Ectodermal cell (in vitro differentiated cells): ENCODE results near the gene PGBD5.

Source experiments
- H3K27ac ChIP-seq: 2 replicates; pipeline ENCODE4 v1.7.0; 2013; ENCODE audit warnings: mild to moderate bottlenecking, low read depth, low read length; ENCODE audit not compliant: insufficient read depth, poor library complexity, severe bottlenecking
- H3K27me3 ChIP-seq: 2 replicates; pipeline ENCODE4 v1.7.0; 2013; ENCODE audit warnings: mild to moderate bottlenecking, low read length; ENCODE audit not compliant: insufficient read depth, control insufficient read depth, poor library complexity, severe bottlenecking
- H3K36me3 ChIP-seq: one replicate; pipeline ENCODE4 v1.7.0; 2013; ENCODE audit warnings: low read length; ENCODE audit not compliant: control insufficient read depth, insufficient read depth
- H3K4me1 ChIP-seq: one replicate; pipeline ENCODE4 v1.7.0; 2013; ENCODE audit warnings: low read length; ENCODE audit not compliant: control insufficient read depth, insufficient read depth
- H3K4me3 ChIP-seq: 2 replicates; pipeline ENCODE4 v1.7.0; 2013; ENCODE audit warnings: low read depth, low read length, control low read depth; ENCODE audit not compliant: insufficient read depth
- H3K9me3 ChIP-seq: 2 replicates; pipeline ENCODE4 v1.7.0; 2013; ENCODE audit warnings: mild to moderate bottlenecking, low read length, moderate library complexity; ENCODE audit not compliant: control insufficient read depth
- WGBS, 2 experiments: methylation state at CpG; one replicate each; pipeline ENCODE4 v1.1.7; 2013; ENCODE audit warnings: missing lambda C conversion rate in 2 of 2; 5-methylcytosine and 5-hydroxymethylcytosine counted together

The PGBD5 gene

GRCh38 chr1:230299191-230300006, 126.7 kb downstream of the PGBD5 start:
- no peaks in the 10 kb centered on the region for H3K9me3 ChIP-seq
- no peak overlapping the region for H3K27ac ChIP-seq
- H3K4me1 ChIP-seq = no peaks in the 10 kb centered on the region
- H3K4me3 ChIP-seq = no peak overlapping the region
- H3K36me3 ChIP-seq = no peaks in the 10 kb centered on the region
- WGBS, 2 experiments = 89 to 90% methylated on average over 15 of the region's 15 CpGs
- H3K27me3 ChIP-seq = no peaks in the 10 kb centered on the region

GRCh38 chr1:230295367-230295766, 130.8 kb downstream of the PGBD5 start:
- Histone ChIP-seq H3K36me3 (no peaks in the 10 kb centered on the region), H3K4me1 (peaks cover 9% of the 10 kb centered on the region), H3K27ac (no peak overlapping the region), H3K27me3 (no peaks in the 10 kb centered on the region), H3K9me3 (no peaks in the 10 kb centered on the region), H3K4me3 (no peak overlapping the region)
- WGBS, 2 experiments = 86 to 90% methylated on average over 3 of the region's 3 CpGs

- 86 to 88% methylated on average over 7 of the region's 7 CpGs for WGBS, 2 experiments
- Histone ChIP-seq H3K27ac (no peak overlapping the region), H3K36me3 (no peaks in the 10 kb centered on the region), H3K9me3 (no peaks in the 10 kb centered on the region), H3K4me1 (peaks cover 9% of the 10 kb centered on the region), H3K27me3 (no peaks in the 10 kb centered on the region), H3K4me3 (no peak overlapping the region)
Measured at GRCh38 chr1:230293390-230293700, 132.8 kb downstream of the PGBD5 start.

- 70 to 73% methylated on average over 12 of the region's 12 CpGs for WGBS, 2 experiments
- H3K9me3 ChIP-seq = no peaks in the 10 kb centered on the region
- peaks cover 9% of the 10 kb centered on the region for H3K4me1 ChIP-seq
- no peak overlapping the region for H3K27ac ChIP-seq
- H3K36me3 ChIP-seq = no peaks in the 10 kb centered on the region
- H3K4me3 ChIP-seq = no peak overlapping the region
- H3K27me3 ChIP-seq = no peaks in the 10 kb centered on the region
Measured at GRCh38 chr1:230292689-230293389, 133.3 kb downstream of the PGBD5 start.

- H3K27ac ChIP-seq = no peak overlapping the region
- peaks cover 9% of the 10 kb centered on the region for H3K4me1 ChIP-seq
- no peaks in the 10 kb centered on the region for H3K27me3 ChIP-seq
- WGBS, 2 experiments = 83 to 85% methylated on average over 28 of the region's 28 CpGs
- H3K36me3 ChIP-seq = no peaks in the 10 kb centered on the region
- no peak overlapping the region for H3K4me3 ChIP-seq
- no peaks in the 10 kb centered on the region for H3K9me3 ChIP-seq
Measured at GRCh38 chr1:230291731-230292620, 134.2 kb downstream of the PGBD5 start.

GRCh38 chr1:230289350-230289644, 136.8 kb downstream of the PGBD5 start:
- Histone ChIP-seq H3K36me3 (no peaks in the 10 kb centered on the region), H3K27me3 (no peaks in the 10 kb centered on the region), H3K9me3 (no peaks in the 10 kb centered on the region), H3K27ac (no peak overlapping the region), H3K4me1 (peaks cover 9% of the 10 kb centered on the region), H3K4me3 (no peak overlapping the region)
- 96 to 98% methylated on average over 5 of the region's 5 CpGs for WGBS, 2 experiments

DNA sequence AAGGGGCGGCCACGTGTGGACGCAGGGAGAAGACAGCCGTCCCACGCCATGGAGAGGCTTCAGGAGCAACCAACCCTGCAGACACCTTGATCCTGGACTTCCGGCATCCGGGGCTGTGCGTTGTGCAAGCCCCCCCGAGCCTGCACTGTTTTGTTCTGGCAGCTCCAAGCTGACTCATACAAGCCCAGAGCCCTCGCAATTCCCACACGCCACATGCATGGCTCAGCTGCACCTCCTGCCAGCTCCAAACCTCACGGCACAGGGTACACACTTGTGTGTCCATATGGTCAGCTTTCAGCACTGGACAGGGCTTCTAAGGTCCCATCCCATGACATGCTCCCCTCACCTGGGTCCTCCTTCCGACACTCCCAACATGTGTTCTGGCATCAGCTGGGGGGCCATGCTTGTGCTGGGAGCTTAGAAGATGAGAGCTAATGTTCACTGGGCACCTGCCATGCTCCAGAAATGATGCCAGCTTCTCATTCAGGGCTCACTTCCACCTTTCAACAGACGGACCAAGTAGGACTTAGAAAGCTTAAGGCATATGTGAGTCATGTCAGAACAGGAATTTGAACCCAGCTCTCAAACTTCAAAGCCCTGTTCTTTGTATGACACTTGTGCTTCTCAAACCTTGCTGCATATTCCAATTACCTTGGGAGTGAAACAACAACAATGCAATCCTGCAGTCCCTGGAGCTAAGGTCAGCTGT, 137.3 kb downstream of the PGBD5 start:
- Histone ChIP-seq H3K9me3 (no peaks in the 10 kb centered on the region), H3K27ac (no peak overlapping the region), H3K4me3 (no peak overlapping the region), H3K36me3 (no peaks in the 10 kb centered on the region), H3K27me3 (no peaks in the 10 kb centered on the region), H3K4me1 (peaks cover 8% of the 10 kb centered on the region)
- WGBS, 2 experiments = 92 to 94% methylated on average over 14 of the region's 14 CpGs

GRCh38 chr1:230287674-230288315, 138.3 kb downstream of the PGBD5 start:
- Histone ChIP-seq H3K27me3 (no peaks in the 10 kb centered on the region), H3K4me3 (no peak overlapping the region), H3K36me3 (no peaks in the 10 kb centered on the region), H3K9me3 (no peaks in the 10 kb centered on the region), H3K27ac (no peak overlapping the region), H3K4me1 (no peaks in the 10 kb centered on the region)
- 91 to 92% methylated on average over 17 of the region's 17 CpGs for WGBS, 2 experiments

DNA sequence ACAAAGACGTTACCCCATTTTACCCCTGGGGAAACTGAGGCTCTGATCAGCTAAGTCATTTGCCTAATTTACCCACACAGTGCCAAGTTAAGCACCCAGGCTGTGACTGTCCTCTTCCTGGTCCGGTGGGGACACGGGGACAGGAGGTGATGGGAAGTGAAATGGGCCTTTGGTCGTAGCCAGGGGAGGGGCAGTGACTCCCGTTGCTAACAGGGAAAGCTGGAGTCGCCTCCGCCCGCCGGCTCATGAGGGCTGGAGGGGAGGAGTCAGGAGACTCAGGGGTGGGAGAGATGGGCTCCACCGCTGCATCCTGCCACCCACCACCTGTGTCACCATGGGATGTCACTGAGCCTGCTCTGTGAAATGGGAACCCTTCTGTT, 139.3 kb downstream of the PGBD5 start:
- H3K4me1 ChIP-seq = no peaks in the 10 kb centered on the region
- H3K36me3 ChIP-seq = no peaks in the 10 kb centered on the region
- WGBS, 2 experiments = 83 to 88% methylated on average over 10 of the region's 10 CpGs
- no peaks in the 10 kb centered on the region for H3K9me3 ChIP-seq
- H3K27ac ChIP-seq = no peak overlapping the region
- no peak overlapping the region for H3K4me3 ChIP-seq
- no peaks in the 10 kb centered on the region for H3K27me3 ChIP-seq
